ENCODE measurements around the gene NUDT8.

The NUDT8 gene

DNA sequence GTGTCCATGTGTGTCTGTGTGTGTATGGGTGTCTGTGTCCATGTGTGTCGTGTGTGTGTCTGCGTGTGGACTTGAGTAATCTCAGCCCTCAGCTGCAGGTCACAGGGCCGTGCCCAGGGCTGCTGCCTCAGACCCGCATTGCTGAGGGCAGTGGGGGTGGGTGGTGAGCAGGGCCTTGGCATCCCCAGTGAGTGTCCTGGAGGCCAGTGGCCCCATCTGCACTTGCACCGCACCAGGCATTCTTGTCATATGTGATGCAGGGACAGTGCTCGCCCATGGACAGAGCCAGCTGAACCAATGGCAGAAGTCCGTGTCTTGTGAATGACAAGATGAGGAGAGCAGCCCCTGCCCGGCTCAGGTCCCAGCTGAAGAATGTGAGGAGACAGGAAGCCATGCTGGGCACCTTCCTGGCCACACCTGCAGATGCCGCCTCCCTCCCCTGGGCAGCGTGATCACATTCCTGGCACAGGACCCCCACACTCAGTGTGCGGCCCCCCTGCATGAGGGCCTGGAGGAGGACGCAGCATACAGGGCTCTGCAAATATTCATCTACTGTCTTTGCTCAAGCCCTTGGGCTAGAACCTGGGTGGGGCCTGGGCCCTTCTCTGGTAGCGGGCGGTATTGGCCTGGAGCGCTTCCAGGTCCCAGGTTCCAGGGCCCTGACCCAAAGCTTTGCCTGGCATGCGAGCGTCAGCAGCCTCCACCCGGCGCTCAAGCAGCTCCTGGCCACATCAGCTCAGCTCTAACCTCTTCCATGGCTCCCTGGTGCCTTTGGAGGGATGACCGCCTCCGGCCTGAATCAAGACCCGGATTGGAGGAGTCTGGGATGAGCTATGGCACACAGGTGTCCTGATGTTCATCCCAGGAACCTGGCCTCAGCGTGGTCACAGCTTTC lies 40.8 kb upstream of the NUDT8 start:
- Histone ChIP-seq H3K79me2 (ENCODE audit: insufficient read depth, low read length) (no peaks in the 10 kb centered on the region), H3F3A (ENCODE audit: insufficient read depth, low read length) (no peaks in the 10 kb centered on the region), H4K20me1 (ENCODE audit: insufficient read depth, low read length) (no peaks in the 10 kb centered on the region), H3K36me3 (ENCODE audit: insufficient read depth, low read length) (peaks cover 2% of the 10 kb centered on the region; the same call in 1 of the 2 replicates), H3K4me2 (ENCODE audit: low read length) (no peak overlapping the region), H3K4me1 (ENCODE audit: insufficient read depth, low read length, severe bottlenecking) (peaks cover 14% of the 10 kb centered on the region), H3K27me3 (ENCODE audit: insufficient read depth, low read length) (peaks cover 21% of the 10 kb centered on the region; the same call in 1 of the 2 replicates), H2AFZ (ENCODE audit: low read length) (no peak overlapping the region), H3K9me3 (ENCODE audit: low read length) (peaks cover 3% of the 10 kb centered on the region), H3K9ac (ENCODE audit: low read length) (no peak overlapping the region), H3K9me2 (ENCODE audit: low read depth, low read length) (no peaks in the 10 kb centered on the region), H3K27ac (ENCODE audit: low read depth, low read length, poor library complexity, severe bottlenecking) (no peak overlapping the region), H3K4me3 (ENCODE audit: low read depth, low read length, poor library complexity, severe bottlenecking) (no peak overlapping the region)
- TF ChIP-seq CTCF (IDR thresholded peaks at IDR 0.05; ENCODE audit: low read length) = no peak
- no peak for TF ChIP-seq EZH2 (IDR thresholded peaks at IDR 0.05; ENCODE audit: borderline replicate concordance, low read length)

GRCh38 chr11:67668192-67668551 lies 38.4 kb upstream of the NUDT8 start:
- Histone ChIP-seq H3K4me2 (ENCODE audit: low read length) (no peak overlapping the region), H3K4me3 (ENCODE audit: low read depth, low read length, poor library complexity, severe bottlenecking) (no peak overlapping the region), H4K20me1 (ENCODE audit: insufficient read depth, low read length) (no peaks in the 10 kb centered on the region), H3K27me3 (ENCODE audit: insufficient read depth, low read length) (peaks cover 12% of the 10 kb centered on the region; the same call in 1 of the 2 replicates), H2AFZ (ENCODE audit: low read length) (no peak overlapping the region), H3K9me2 (ENCODE audit: low read depth, low read length) (no peaks in the 10 kb centered on the region), H3K36me3 (ENCODE audit: insufficient read depth, low read length) (no peaks in the 10 kb centered on the region), H3K4me1 (ENCODE audit: insufficient read depth, low read length, severe bottlenecking) (peaks cover 14% of the 10 kb centered on the region), H3K9me3 (ENCODE audit: low read length) (no peaks in the 10 kb centered on the region), H3K27ac (ENCODE audit: low read depth, low read length, poor library complexity, severe bottlenecking) (no peak overlapping the region), H3K79me2 (ENCODE audit: insufficient read depth, low read length) (no peaks in the 10 kb centered on the region), H3K9ac (ENCODE audit: low read length) (no peak overlapping the region), H3F3A (ENCODE audit: insufficient read depth, low read length) (no peaks in the 10 kb centered on the region)
- TF ChIP-seq CTCF (IDR thresholded peaks at IDR 0.05; ENCODE audit: low read length) (no peak; the same call in 1 of the 2 replicates), EZH2 (IDR thresholded peaks at IDR 0.05; ENCODE audit: borderline replicate concordance, low read length) (no peak)

GRCh38 chr11:67667490-67668191 lies 37.9 kb upstream of the NUDT8 start:
- Histone ChIP-seq H3K9ac (ENCODE audit: low read length) (no peak overlapping the region), H4K20me1 (ENCODE audit: insufficient read depth, low read length) (no peaks in the 10 kb centered on the region), H3K27me3 (ENCODE audit: insufficient read depth, low read length) (peaks cover 11% of the 10 kb centered on the region; the same call in 1 of the 2 replicates), H3K79me2 (ENCODE audit: insufficient read depth, low read length) (no peaks in the 10 kb centered on the region), H3K9me3 (ENCODE audit: low read length) (no peaks in the 10 kb centered on the region), H3K27ac (ENCODE audit: low read depth, low read length, poor library complexity, severe bottlenecking) (no peak overlapping the region), H3K4me3 (ENCODE audit: low read depth, low read length, poor library complexity, severe bottlenecking) (no peak overlapping the region), H2AFZ (ENCODE audit: low read length) (no peak overlapping the region), H3F3A (ENCODE audit: insufficient read depth, low read length) (no peaks in the 10 kb centered on the region), H3K4me1 (ENCODE audit: insufficient read depth, low read length, severe bottlenecking) (peaks cover 14% of the 10 kb centered on the region), H3K4me2 (ENCODE audit: low read length) (no peak overlapping the region), H3K36me3 (ENCODE audit: insufficient read depth, low read length) (no peaks in the 10 kb centered on the region), H3K9me2 (ENCODE audit: low read depth, low read length) (no peaks in the 10 kb centered on the region)
- TF ChIP-seq CTCF (IDR thresholded peaks at IDR 0.05; ENCODE audit: low read length) (no peak), EZH2 (IDR thresholded peaks at IDR 0.05; ENCODE audit: borderline replicate concordance, low read length) (no peak)
